ENCODE results near the gene CHRM3. TPM values are rescaled to one million over a fixed set of nuclear protein-coding genes. Genes with fewer than 3 reads are reported as not detected.

CHRM3 gene
- total RNA-seq, 1 experiment from 2014 or later: 1.5 TPM

DNA sequence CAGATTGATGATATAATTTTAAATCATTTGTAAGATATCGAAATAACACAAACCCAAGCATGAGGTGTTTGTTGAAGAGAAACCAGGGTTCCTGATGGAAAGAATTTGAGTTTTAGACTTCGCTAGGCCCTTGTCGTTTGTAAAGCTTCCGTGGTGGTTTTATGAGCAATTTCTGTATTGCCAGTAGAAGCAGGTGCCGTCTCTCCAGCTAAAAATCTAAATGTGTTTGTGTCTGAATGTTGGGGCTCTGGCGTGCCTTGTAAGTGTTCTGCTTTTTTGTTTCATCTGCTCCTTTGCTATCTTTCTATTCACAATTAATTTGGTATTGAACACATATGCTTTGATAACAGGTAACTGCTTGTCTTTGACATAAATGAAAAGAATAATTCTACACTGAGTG is 27.5 kb downstream of the CHRM3 start:
- no peak for DNase-seq (ENCODE audit: low read depth)

DNA sequence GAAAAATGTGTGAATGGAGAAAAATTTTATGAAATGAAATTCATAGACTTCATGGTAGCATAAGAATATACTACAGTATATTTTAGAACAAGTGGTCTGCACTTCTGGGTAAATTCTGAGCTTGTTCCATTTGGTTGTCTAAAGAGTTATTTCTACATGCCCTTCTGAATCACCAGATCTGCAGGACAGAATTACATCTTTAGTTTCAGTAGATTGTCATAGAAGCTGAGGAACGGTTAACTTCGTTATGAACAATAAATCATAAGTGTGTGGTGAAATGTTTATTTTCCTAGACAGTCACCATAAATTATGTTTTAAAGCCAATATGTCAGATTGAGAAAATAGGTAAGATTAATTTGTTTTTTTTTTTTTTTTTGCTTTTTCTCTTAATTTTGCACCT is 30.9 kb downstream of the CHRM3 start:
- no peak for DNase-seq (ENCODE audit: low read depth)

- no peak for DNase-seq (ENCODE audit: low read depth)
These were observed 31.7 kb downstream of the CHRM3 start for GRCh38 chr1:239417986-239418640.

GRCh38 chr1:239418681-239419080 is 32.3 kb downstream of the CHRM3 start:
- DNase-seq (ENCODE audit: low read depth): no peak

- DNase-seq (ENCODE audit: low read depth): no peak
These were observed 35.4 kb downstream of the CHRM3 start for GRCh38 chr1:239421811-239422210.

DNA sequence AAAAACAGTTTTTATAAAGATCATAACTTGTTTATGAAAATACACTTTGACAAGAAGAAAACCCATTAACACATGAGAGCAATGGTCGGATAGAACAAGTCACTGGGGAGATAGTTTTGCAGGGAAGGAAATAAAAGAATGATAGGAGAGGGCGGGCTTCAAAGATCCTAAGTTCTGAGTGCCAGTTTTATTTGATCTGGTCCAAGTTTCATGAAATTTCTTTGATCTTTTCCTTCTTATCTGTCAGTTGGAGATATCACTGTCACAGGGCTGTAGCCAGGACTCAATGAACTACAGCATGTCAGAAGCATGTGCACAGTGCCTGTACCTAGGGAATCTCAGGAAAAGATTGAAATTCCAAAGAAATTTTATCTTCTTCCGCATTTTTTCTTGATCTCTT is 36.5 kb downstream of the CHRM3 start:
- DNase-seq (ENCODE audit: low read depth): no peak

DNA sequence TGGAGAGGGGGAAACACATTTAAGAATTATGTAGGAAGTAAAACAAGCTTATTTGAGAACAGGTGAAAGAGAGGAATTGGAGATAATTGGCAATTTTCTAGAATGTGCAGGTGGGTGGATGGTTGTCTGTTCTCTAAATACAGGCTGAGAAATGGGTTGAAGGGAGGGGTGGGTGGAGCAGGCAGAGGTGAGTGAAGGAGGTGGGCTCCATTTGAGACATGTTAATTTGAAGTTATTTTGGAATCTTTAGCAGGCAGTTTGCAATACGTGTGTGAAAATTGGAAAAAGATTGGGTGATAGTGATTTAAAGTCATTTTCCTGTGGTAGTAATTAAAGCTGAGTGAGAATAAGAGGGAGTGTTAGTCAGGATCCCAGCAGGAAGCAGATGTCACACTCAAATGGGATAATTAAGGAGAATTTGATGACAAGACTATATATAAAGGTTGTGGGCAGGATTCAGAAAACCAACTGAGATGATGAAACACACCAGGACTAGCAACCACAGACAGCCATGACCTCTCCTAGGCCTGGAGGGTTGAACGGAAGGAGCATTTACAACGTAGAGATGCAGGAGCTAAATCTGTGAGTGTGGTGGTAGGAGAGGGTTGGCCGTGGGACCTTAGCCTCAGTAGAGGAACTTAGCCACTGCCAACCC is 40.6 kb downstream of the CHRM3 start:
- DNase-seq (ENCODE audit: low read depth): peak; percentile 3

DNA sequence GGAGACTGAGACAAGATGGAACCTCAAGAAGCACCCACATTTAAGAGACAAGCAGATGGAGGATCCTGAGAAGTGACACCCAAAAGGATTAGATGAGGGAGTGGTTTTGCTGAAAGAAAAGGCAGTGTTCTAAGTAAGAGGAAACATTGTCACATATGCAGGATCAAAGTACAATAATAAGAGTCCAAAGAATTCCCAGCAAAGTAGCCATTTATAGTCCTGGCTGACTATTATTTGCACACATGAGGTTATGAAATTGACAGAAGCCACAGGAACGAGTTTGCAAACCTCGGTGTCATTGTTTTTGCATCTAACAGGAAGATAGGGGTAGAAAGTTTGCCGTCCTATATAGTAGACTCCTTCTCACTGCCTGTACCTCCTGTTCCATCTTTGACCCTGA is 41.3 kb downstream of the CHRM3 start:
- no peak for DNase-seq (ENCODE audit: low read depth)

DNA sequence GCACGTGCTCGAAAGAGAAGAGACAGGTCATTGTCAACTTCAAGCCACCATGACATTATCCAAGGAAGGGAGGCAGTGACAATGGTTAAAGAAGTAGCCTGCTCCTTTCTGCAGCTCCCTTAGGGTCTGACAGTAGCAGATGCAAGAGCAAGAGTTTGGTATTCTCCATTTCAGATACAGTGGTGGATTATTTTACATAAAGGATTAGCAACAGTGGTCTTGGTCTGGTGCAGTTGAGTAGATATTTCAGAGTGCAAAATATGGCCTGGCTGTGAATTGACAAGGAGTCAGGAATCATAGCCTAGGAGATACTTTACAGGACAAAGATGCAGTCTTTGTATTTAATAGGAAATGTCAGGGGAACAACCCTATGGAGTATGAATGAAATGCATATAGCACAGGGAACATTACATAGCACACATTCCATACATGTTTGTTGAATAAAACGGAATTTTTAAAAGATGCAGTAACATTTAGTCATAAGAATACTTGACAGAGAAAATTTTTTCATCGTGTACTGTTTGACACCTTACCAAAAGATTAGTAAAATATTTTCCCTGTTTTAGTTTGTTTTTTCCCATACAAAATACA is 41.8 kb downstream of the CHRM3 start:
- no peak for DNase-seq (ENCODE audit: low read depth)

- DNase-seq (ENCODE audit: low read depth): no peak
These were observed 42.8 kb downstream of the CHRM3 start for GRCh38 chr1:239429163-239429562.

DNA sequence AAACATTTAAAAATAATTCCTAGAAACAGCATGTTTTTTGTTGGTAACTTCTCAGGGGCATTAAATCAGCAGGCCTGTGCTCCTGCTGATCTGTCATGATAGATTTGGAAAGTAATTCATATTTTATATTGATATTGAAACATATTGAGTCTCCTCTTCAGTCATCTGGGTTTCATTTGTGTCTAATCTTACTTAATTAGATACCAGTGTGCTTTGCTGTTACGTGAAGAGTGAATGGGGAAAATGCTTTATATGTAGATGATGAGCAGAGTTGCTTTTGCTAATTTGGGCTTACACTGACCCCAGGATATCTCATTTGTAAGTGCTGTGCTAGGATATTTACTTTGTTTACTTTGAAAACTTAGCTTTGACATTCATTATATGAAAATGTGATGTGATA is 45.9 kb downstream of the CHRM3 start:
- no peak for DNase-seq (ENCODE audit: low read depth)

- DNase-seq (ENCODE audit: low read depth): no peak
These were observed 47.8 kb downstream of the CHRM3 start for GRCh38 chr1:239434181-239434580.

Data from Daoy (cell line).